GM18499 (cell line): ENCODE results near the gene KRT74.

Experiments used
- ATAC-seq: cut with Tn5 transposase; IDR thresholded peaks from one replicate; pipeline ENCODE4 v1.9.1; 2021; ENCODE audit warnings: moderate number of reproducible peaks; ENCODE audit not compliant: insufficient read depth, unreplicated experiment

KRT74 gene

GRCh38 chr12:52524898-52525591 is 48.6 kb downstream of the KRT74 start:
- no peak for ATAC-seq

DNA sequence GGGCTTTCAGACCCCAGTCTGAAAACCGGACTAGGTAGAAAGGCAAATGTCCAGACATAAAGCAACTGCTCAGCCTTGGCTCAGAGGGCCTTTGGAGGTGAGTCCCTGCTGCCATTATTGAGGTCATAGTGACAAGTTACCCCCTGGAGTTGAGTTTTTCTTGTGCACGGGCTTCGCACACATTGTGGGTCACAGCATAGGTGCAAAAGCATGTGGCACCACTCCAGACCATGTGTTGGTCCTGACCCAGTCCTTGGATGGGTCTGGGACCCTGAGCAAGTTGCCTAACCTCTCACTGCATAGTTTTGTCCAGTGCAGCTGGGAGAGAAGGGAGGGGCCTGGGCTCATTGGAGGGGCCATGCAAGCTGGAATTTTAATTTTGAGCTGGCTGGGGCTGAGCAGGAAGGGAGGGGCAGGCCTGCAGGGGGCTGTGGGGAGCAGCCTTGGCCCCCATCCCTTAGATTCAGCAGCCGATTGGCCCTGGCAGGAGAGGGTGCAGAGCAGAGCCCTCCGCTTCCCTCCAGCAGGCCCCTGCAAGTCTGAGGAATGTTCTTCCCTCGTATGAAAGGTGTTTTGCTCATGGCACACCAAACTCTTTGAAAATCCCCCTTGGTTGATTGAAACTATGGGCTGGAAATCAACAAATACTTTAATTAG is 49.3 kb downstream of the KRT74 start:
- no peak for ATAC-seq

GRCh38 chr12:52523824-52524223 is 49.8 kb downstream of the KRT74 start:
- no peak for ATAC-seq

DNA sequence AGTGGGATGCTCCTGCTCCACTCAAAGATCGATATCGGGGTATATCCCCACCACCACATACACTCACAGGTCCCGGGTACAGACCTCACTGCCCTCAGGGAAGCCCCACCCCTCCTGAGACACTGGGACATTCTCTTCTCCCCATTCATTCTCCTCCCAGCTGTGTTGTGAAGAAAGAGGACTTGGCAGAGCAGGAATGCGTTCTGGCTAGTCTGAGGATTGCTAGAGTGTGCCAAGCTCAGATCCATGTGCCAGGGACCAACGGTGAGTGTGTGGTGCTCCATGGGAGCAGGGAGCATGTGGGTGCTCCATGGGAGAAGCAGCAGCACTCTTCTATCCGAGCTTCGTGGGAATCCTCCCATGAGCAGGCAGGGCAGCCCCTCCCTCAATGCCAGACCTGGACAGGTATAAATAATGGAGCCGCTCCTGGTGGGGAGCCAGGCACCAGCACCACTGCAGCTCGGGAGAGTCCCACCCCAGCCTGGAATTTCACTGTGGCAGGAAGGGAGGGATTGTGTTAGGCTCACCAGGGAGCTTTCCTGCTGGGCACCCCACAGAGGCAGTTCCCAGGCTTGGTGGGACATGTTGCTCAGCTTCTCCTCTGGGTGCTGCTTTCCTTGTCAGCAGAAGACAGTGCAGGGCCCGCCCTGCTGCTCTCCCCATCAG is 51.2 kb downstream of the KRT74 start:
- no peak for ATAC-seq

- ATAC-seq = no peak
These were observed 51.9 kb downstream of the KRT74 start for GRCh38 chr12:52521568-52522266.

GRCh38 chr12:52521175-52521567 is 52.5 kb downstream of the KRT74 start:
- ATAC-seq = no peak

GRCh38 chr12:52519826-52520662 is 53.6 kb downstream of the KRT74 start, which contains the start of gene KRT5:
Gene KRT5 (minus strand): TSS chr12:52520394. CDS start chr12:52520296, 98 bp downstream.
- no peak for ATAC-seq

- ATAC-seq = no peak
These were observed 54.3 kb downstream of the KRT74 start for GRCh38 chr12:52519387-52519703.

DNA sequence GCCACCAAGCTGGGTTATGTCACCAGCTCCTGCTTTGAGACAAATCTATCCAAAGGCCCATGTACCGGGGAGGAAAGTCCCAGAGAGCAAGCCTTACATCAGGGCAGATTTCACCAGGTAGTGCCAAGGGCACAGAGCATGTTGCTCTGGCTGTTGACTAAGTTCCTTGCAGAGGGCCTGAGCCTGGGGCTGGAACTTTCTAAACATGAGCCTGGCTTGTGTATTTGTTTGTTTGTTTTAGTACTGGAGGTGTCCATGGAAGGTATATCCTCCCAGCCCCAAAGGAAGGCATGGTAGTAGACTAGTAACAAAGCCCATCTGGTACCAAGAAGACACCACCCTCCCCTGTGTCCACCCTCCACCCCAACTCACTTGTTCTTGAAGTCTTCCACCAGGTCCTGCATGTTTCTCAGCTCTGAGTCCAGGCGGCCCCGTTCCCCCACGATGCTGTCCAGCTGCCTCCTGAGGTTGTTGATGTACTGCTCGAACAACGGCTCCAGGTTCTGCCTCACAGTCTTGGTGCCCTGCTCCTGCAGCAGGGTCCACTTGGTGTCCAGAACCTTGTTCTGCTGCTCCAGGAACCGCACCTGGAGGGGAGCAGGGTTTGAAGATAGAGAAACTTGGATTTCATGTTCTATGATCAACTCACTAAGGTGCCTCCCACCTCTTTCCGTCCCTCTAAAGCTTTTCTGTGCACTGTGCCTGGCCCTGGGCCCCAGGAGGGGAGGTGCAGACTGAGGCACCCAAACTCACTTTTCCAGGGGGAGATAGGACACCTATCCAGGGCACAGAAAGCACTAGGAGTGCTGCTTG is 54.9 kb downstream of the KRT74 start:
- ATAC-seq = no peak

GRCh38 chr12:52517888-52518287 is 55.8 kb downstream of the KRT74 start:
- ATAC-seq = no peak

DNA sequence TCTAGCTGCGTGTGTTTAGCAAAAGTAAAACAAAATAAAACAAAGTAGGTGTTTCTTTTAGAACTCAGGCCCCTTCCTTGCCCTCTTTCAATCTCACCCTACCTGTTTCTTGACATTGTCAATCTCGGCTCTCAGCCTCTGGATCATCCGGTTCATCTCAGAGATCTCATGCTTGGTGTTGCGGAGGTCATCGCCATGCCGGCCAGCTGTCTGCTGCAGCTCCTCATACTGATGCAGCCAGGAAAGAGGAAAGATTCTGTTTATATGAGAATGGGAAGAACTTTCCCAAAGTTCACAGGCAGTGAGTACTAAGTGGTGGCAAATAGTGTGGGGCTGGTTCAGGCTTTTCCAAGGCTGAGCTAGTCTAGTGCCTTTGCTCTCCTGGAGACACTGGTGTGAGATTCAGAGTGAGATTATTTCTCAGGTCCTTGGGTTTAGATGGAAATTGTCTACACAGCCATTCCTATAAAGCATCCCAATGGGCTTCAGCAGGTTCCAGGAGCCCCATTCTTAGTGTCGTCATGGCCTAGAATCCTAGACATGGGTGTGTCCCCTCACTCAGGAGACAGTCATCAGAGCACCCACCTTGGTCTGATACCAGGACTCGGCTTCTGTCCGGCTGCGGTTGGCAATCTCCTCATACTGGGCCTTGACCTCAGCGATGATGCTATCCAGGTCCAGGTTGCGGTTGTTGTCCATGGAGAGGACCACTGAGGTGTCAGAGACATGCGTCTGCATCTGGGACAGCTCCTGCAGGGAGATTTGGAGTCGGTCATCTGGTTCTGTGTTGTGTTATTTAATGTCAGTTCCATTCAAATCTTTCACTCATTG is 56.4 kb downstream of the KRT74 start:
- ATAC-seq = no peak

GRCh38 chr12:52515927-52516831 is 57.5 kb downstream of the KRT74 start:
- ATAC-seq = no peak
